Lower leg skin (tissue), 4 donors: ENCODE measurements around the gene DNAJC10. TPM values are rescaled to one million over a fixed set of nuclear protein-coding genes. Genes with fewer than 3 reads are reported as not detected.

ENCODE experiments used
- DNase-seq, 2 donors: peaks; one replicate each; pipeline ENCODE4 v3.0.0-alpha.2; 2019; ENCODE audit warnings: low spot score in 2 of 2
- H3K4me3 ChIP-seq: fragments of 200-600 bp; sonication (generic); 2 replicates; pipeline ENCODE4 v1.5.1; 2017; ENCODE audit warnings: mild to moderate bottlenecking, low read depth; ENCODE audit not compliant: poor library complexity, severe bottlenecking
- POLR2A ChIP-seq, 2 donors: fragments of 450-650 bp; IDR thresholded peaks; one replicate each; pipeline ENCODE4 v1.6.1; 2016 to 2017; ENCODE audit warnings: antibody characterized with exemption in 2 of 2, mild to moderate bottlenecking in 1 of 2, moderate library complexity in 1 of 2
- WGBS, 2 donors: methylation state at CpG; one replicate each; pipeline ENCODE4 v1.1.5; 2018; 5-methylcytosine and 5-hydroxymethylcytosine counted together
- intact Hi-C: fragments of 100-400 bp; cut with DNase I; formaldehyde crosslinking; loops from one replicate; pipeline ENCODE4 v1.15.0; 2023; ENCODE audit warnings: low total_unique reads
- total RNA-seq, 4 donors: library from RNA; depleted of rRNA; stranded (reverse); fragments of >200 nt; gene quantifications; one replicate each; pipeline ENCODE4 v1.1.0, GENCODE V29; 2016
- TF ChIP-seq, protein P1 (sequence below), 3 donors: fragments of 450-650 bp; IDR thresholded peaks; one replicate each; pipeline ENCODE4 v1.5.1; 2016; ENCODE audit warnings: antibody characterized with exemption in 3 of 3, mild to moderate bottlenecking in 3 of 3, moderate library complexity in 2 of 3

The DNAJC10 gene
- total RNA-seq, 4 donors from 2014 or later: 13.3 to 29.2 (median 18.9) TPM

DNA sequence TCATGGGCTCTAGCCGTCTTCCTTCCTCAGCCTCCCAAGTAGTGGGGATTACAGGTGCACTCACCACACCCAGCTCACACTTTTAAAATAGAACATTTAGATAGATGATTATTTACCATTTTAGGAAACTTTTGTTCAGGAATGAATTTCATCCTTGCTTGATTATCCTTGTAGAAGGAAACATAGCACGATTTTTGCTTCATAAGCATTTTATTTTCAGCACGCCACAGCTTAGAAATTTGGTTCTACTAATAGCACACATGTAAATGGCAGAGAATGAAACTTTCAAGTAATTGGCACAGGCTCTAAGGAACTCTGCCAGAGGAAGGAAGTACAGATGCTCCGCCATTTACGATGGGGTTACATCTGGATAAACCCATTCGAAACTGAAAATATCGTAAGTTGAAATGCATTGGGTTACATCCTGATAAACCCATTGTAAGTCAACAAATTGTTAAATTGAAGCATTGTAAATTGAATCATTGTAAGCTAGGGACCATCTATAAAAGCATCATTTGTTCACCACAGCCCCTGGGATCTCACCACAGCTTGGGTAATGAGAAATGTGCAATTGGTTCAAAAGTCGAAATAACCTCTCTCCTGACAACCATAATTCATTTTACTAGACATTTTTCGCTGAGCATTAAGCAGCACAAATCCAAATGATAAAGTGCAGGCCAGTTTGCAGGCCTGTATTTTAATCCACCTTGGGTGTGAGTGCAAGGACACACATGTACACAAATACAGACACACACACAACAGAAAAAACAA is 117.2 kb downstream of the DNAJC10 start:
- WGBS, 2 donors: 86% methylated on average over 9 of the region's 9 CpGs
- intact Hi-C loops: no loop called here
- no peak overlapping the region for H3K4me3 ChIP-seq
- TF ChIP-seq POLR2A (IDR thresholded peaks at IDR 0.05): no peak
- TF ChIP-seq, protein P1, sequence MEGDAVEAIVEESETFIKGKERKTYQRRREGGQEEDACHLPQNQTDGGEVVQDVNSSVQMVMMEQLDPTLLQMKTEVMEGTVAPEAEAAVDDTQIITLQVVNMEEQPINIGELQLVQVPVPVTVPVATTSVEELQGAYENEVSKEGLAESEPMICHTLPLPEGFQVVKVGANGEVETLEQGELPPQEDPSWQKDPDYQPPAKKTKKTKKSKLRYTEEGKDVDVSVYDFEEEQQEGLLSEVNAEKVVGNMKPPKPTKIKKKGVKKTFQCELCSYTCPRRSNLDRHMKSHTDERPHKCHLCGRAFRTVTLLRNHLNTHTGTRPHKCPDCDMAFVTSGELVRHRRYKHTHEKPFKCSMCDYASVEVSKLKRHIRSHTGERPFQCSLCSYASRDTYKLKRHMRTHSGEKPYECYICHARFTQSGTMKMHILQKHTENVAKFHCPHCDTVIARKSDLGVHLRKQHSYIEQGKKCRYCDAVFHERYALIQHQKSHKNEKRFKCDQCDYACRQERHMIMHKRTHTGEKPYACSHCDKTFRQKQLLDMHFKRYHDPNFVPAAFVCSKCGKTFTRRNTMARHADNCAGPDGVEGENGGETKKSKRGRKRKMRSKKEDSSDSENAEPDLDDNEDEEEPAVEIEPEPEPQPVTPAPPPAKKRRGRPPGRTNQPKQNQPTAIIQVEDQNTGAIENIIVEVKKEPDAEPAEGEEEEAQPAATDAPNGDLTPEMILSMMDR (IDR thresholded peaks at IDR 0.05): no peak
- DNase-seq: no peak

DNA sequence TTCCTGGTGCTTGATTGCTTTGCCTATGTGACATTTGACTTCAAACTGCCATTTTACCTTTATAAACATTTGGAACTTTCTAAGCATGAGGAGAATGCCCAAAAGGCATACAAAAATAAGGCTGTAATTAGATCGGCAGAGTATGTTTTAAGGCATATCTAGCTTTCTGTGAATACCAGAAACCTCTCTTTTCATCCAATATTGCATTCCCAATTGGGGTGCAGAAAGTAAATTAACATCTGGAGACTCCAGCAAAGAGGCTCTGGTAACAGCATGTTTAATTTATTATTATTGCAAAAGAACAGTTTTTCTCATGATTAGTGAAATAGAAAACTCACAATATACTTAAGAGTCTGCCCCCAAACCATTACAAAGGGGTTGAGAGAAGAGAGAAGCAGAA is 118.2 kb downstream of the DNAJC10 start:
- no peak for DNase-seq
- no peak overlapping the region for H3K4me3 ChIP-seq
- TF ChIP-seq, protein P1 (IDR thresholded peaks at IDR 0.05): no peak
- no peak for TF ChIP-seq POLR2A (IDR thresholded peaks at IDR 0.05)
- WGBS, 2 donors: 40 to 44% methylated on average over 1 of the region's 1 CpG
- intact Hi-C loops: no loop called here

DNA sequence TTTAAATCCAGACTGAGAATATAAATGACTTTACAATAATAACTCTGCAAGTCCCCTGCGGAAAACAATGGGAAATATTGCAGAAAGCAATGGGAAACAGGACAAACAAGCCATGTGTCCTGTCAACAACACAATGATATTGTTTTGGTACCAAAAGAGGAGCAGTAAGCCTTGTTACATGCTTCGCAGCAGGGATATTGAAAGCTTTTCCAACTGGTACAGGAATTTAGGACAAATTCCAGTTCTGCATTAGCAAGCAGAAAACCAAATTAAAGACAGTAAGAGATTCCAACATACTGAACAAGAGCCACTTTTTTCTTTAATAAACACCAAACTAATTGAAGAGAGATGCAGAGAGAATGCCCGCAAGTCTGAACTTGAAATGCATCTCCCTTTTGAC is 120.4 kb downstream of the DNAJC10 start:
- intact Hi-C loops: no loop called here
- TF ChIP-seq POLR2A (IDR thresholded peaks at IDR 0.05): no peak
- TF ChIP-seq, protein P1 (IDR thresholded peaks at IDR 0.05): no peak
- no peak for DNase-seq
- no peak overlapping the region for H3K4me3 ChIP-seq
- WGBS, 2 donors: 47 to 53% methylated on average over 3 of the region's 3 CpGs

Other genes with a start within 250 kb of the DNAJC10 start
- 10 to 100 TPM in 2 of 4 donors, 1 to 10 TPM in 2; 1.6 to 20.4 (median 12.0) TPM for gene FRZB, start 150.4 kb downstream of the DNAJC10 start, total RNA-seq